Raji (cell line): ENCODE data around the gene WDR17.

Source experiments
- POLR2A ChIP-seq: IDR thresholded peaks from 2 replicates; pipeline ENCODE4 v1.6.1; 2011; ENCODE audit warnings: low read depth, low read length, control low read depth; ENCODE audit not compliant: insufficient read depth

WDR17 gene

GRCh38 chr4:176205299-176205698 is 139.7 kb downstream of the WDR17 start:
- no peak for TF ChIP-seq POLR2A

- TF ChIP-seq POLR2A: no peak
These were observed 142.2 kb downstream of the WDR17 start for GRCh38 chr4:176207839-176208238.

- no peak for TF ChIP-seq POLR2A
These were observed 143.9 kb downstream of the WDR17 start for GRCh38 chr4:176209535-176209934.

GRCh38 chr4:176210101-176210500 is 144.5 kb downstream of the WDR17 start:
- no peak for TF ChIP-seq POLR2A

GRCh38 chr4:176210579-176211296 is 145.1 kb downstream of the WDR17 start:
- TF ChIP-seq POLR2A: no peak

GRCh38 chr4:176217510-176217909 is 151.9 kb downstream of the WDR17 start:
- TF ChIP-seq POLR2A: no peak

GRCh38 chr4:176222149-176222548 is 156.5 kb downstream of the WDR17 start:
- TF ChIP-seq POLR2A: no peak

GRCh38 chr4:176223561-176223960 is 157.9 kb downstream of the WDR17 start:
- TF ChIP-seq POLR2A: no peak

- TF ChIP-seq POLR2A: no peak
These were observed 161.1 kb downstream of the WDR17 start for GRCh38 chr4:176226736-176227135.

GRCh38 chr4:176229645-176230044 is 164.0 kb downstream of the WDR17 start:
- no peak for TF ChIP-seq POLR2A
